PFSK-1 (cell line): Measurements from ENCODE around the gene VPS13D.

Source experiments
- POLR2AphosphoS5 ChIP-seq: IDR thresholded peaks from 2 replicates; pipeline ENCODE4 v1.6.1; 2012; ENCODE audit warnings: low read depth, mild to moderate bottlenecking, control low read depth, low read length, moderate library complexity
- SIN3A ChIP-seq: IDR thresholded peaks from 2 replicates; pipeline ENCODE4 v1.6.1; 2012; ENCODE audit warnings: mild to moderate bottlenecking, low read length, moderate library complexity, borderline replicate concordance; ENCODE audit not compliant: insufficient read depth

DNA sequence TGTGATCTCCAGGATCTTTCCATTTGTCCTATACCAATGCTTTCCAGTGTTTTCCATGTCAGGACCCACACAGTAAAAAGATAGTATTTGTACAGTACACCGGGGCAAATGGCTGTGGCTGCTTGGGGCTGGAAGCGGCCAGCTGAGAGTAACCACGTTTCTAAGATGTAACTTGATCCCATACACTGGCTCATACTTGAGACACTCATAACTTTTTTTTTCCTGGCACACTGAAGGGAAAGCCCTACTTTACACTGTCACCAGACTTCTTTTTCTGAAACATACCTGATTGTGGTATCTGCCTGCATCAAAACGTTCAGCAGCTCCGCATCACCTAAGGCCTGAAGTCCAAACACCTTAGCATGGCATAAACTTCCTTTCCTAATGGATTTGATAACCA lies 21.6 kb downstream of the VPS13D start:
- TF ChIP-seq POLR2AphosphoS5 (no peak), SIN3A (no peak)
